Skeletal muscle satellite cell (primary cell): ENCODE data around the gene GPR132.
A peak's percentile ranks its signal among the peaks of the same experiment; 100 is the strongest.
"Not testable (repeated sequence)": the region's sequence is repeated elsewhere in the genome, so short reads cannot be mapped to it uniquely, and the experiment has no call there.

Experiments used
- H3K27me3 ChIP-seq: 2 replicates; pipeline ENCODE4 v1.7.0; 2013; ENCODE audit warnings: low read length; ENCODE audit not compliant: control insufficient read depth, insufficient read depth
- H3K36me3 ChIP-seq: 2 replicates; pipeline ENCODE4 v1.7.0; 2013; ENCODE audit warnings: mild to moderate bottlenecking, control low read depth, low read length; ENCODE audit not compliant: insufficient read depth
- H3K4me1 ChIP-seq: 2 replicates; pipeline ENCODE4 v1.7.0; 2013; ENCODE audit warnings: low read length; ENCODE audit not compliant: control insufficient read depth, insufficient read depth
- H3K4me2 ChIP-seq: 2 replicates; pipeline ENCODE4 v1.7.0; 2013; ENCODE audit warnings: mild to moderate bottlenecking, low read length
- H3K4me3 ChIP-seq: 2 replicates; pipeline ENCODE4 v1.7.0; 2013; ENCODE audit warnings: low read length
- H3K9ac ChIP-seq: 2 replicates; pipeline ENCODE4 v1.7.0; 2013; ENCODE audit warnings: mild to moderate bottlenecking, low read depth, low read length, moderate library complexity
- H3K9me3 ChIP-seq: replicated peaks from 2 replicates; pipeline ENCODE4 v1.7.0; 2013; ENCODE audit warnings: mild to moderate bottlenecking, control low read depth, low read length

GPR132 gene

DNA sequence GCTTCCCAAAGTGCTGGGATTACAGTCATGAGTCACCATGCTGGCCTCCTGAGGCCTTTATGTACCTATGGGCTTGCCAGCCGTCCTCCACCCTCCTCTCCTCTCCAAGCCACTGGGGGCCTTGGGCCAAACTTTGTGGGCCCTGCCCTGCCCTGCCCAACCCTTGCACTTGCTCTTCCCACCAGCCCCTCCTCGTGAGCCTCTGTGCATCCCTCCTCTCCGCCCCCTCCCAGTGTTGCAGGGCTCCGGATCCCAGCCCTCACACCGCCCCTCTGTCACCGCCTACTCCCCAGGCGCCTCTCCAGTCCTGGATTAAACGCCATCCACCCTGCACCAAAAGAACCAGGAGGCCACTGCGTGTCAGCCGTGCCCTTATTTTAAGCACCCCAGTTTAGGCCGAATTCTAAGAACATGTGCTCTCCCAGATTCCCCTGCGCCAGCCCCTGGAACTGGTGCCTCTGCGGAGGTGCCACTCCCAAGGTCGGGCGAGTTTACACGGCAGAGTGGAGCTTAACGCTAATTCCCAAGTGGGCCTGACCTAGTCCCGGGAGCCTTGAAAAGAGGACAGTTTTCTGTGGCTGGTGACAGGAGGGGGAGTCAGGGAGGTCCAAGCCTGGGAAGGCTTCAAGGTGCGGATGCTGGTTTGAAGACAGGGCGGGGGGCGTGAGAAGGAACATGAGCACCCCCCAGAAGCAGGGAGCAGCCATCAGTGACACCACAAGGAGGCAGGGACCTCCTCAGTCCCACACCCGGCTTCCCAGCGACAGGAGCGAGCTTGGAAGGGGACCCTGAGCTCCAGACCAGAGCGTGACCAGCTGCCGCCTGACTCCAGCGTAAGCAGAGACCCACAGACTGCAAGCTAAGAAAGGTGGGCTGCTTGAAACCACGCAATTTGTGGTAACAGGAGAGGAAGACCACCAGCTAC lies 23.1 kb downstream of the GPR132 start:
- peaks cover 6% of the 10 kb centered on the region for H3K27me3 ChIP-seq
- H3K4me1 ChIP-seq: peaks cover 3% of the 10 kb centered on the region
- no peaks in the 10 kb centered on the region for H3K36me3 ChIP-seq
- H3K4me3 ChIP-seq: no peak overlapping the region
- no peak overlapping the region for H3K4me2 ChIP-seq
- H3K9me3 ChIP-seq: no peaks in the 10 kb centered on the region
- no peak overlapping the region for H3K9ac ChIP-seq

DNA sequence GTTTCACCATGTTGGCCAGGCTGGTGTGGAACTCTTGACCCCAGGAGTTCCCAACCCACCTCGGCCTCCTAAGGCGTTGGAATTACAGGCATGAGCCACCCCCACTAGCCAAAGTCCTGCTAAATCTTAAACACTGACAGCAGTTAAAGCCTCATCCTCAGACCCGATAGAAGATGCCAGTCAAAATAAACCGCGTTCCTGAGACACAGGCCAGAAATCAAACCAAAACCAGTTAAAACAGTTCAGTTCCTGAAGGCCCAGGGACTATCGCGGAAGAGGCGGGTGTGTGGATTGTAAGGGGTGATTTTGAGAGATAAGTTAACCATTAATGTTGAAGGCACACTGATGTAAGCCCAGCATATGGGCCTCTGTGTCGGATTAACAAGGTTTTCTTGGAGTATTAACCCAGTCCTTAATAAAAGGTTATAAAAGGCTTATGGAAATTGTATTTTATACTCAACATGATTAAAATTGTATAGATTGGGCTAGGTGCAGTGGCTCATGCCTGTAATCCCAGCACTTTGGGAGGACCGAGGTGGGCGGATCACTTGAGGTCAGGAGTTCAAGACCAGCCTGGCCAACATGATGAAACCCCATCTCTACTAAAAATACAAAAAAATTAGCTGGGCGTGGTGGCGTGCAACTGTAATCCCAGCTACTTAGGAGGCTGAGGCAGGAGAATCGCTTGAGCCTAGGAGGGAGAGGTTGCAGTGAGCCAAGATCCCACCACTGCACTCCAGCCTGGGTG lies 25.6 kb downstream of the GPR132 start:
- no peak overlapping the region for H3K4me3 ChIP-seq
- H3K4me1 ChIP-seq: peaks cover 3% of the 10 kb centered on the region
- no peak overlapping the region for H3K9ac ChIP-seq
- no peaks in the 10 kb centered on the region for H3K9me3 ChIP-seq
- H3K36me3 ChIP-seq: no peaks in the 10 kb centered on the region
- no peak overlapping the region for H3K4me2 ChIP-seq
- peaks cover 6% of the 10 kb centered on the region for H3K27me3 ChIP-seq

DNA sequence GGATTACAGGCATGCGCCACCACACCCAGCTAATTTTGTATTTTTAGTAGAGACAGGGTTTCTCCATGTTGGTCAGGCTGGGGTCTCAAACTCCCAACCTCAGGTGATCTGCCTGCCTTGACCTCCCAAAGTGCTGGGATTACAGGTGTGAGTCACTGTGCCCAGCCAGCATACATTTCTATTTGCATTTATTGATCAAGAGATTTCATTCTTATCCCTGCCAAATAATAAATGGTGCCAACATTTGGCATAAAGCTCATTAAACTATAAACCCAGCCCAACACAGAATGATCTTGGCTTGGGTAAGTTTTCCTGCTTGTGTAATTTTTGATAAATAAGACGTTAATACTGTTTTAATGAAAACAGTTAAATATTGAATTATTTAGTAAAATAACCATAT lies 29.6 kb downstream of the GPR132 start:
- not testable (repeated sequence) for H3K36me3 ChIP-seq, H3K9ac ChIP-seq, H3K27me3 ChIP-seq, H3K4me2 ChIP-seq, H3K4me3 ChIP-seq, H3K9me3 ChIP-seq, H3K4me1 ChIP-seq

DNA sequence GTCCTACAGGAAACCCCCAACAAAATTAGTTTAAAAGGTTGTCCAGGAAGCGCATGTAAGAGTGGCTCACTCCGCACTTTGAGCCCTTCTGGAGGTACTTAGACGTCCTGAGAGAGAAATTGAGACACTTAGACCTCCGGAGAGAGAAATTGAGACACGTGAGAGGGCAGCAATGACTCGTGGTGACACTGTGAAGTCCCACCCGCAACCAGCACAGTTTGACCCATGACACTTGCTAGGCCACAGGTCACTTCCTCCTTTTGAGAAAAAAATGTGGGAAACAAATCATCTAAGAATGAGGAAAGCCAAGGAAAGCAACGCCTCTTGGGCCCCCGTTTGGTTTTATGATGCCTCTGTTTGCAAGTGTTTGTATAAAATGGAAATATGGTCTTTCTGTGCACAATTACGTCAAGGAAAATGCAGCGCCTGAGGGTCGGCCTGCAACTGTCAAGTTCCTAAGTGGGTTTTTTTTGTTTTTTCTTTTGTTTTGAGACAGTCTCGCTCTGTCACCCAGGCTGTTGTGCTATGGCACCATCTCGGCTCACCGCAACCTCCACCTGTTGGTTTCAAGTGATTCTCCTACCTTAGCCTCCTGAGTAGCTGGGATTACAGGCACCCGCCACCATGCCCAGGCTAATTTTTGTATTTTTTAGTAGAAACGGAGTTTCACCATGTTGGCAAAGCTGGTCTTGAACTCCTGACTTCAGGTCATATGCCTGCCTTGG lies 30.8 kb downstream of the GPR132 start:
- H3K9ac ChIP-seq: no peak overlapping the region
- H3K4me1 ChIP-seq: peaks cover 8% of the 10 kb centered on the region
- H3K27me3 ChIP-seq: no peaks in the 10 kb centered on the region
- H3K9me3 ChIP-seq: no peaks in the 10 kb centered on the region
- no peaks in the 10 kb centered on the region for H3K36me3 ChIP-seq
- no peak overlapping the region for H3K4me3 ChIP-seq
- no peak overlapping the region for H3K4me2 ChIP-seq

DNA sequence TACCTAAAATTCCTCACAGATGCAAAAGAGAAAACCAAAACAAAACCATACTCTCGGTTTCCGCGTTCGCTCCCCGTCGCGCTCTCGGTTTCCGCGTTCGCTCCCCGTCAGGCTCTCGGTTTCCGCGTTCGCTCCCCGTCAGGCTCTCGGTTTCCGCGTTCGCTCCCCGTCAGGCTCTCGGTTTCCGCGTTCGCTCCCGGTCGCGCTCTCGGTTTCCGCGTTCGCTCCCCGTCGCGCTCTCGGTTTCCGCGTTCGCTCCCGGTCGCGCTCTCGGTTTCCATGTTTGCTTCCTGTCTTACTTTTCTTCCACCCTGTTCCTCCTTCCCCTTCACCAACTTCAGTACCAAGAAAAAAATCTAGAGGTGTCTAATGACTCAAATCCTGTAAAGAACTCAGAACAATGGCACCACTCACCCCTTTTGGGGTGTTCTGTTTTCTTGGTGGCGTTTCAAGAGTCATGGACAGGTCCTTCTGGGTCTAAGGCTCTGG lies 31.8 kb downstream of the GPR132 start:
- Histone ChIP-seq H3K4me2 (peak overlapping the region; percentile 60), H3K4me3 (peak overlapping the region; percentile 64), H3K9ac (peak overlapping the region; percentile 58)
- not testable (repeated sequence) for H3K9me3 ChIP-seq, H3K4me1 ChIP-seq, H3K27me3 ChIP-seq, H3K36me3 ChIP-seq

DNA sequence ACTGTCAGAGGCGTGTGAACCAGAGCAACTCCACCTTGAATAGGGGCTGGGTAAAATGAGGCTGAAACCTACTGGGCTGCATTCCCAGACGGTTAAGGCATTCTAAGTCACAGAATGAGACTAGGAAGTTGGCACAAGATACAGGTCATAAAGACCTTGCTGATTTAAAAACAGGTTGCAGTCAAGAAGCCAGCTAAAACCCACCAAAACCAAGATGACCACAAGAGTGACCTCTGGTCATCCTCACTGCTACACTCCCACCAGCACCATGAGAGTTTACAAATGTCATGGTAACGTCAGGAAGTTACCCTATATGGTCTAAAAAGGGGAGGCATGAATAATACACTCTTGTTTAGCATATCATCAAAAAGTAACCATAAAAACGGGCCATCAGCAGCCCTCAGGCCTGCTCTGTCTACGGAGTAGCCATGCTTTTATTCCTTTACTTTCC lies 32.8 kb downstream of the GPR132 start:
- H3K4me2 ChIP-seq, H3K9me3 ChIP-seq, H3K4me3 ChIP-seq, H3K36me3 ChIP-seq, H3K27me3 ChIP-seq, H3K9ac ChIP-seq: not testable (repeated sequence)
- H3K4me1 ChIP-seq: peaks cover 19% of the 10 kb centered on the region

DNA sequence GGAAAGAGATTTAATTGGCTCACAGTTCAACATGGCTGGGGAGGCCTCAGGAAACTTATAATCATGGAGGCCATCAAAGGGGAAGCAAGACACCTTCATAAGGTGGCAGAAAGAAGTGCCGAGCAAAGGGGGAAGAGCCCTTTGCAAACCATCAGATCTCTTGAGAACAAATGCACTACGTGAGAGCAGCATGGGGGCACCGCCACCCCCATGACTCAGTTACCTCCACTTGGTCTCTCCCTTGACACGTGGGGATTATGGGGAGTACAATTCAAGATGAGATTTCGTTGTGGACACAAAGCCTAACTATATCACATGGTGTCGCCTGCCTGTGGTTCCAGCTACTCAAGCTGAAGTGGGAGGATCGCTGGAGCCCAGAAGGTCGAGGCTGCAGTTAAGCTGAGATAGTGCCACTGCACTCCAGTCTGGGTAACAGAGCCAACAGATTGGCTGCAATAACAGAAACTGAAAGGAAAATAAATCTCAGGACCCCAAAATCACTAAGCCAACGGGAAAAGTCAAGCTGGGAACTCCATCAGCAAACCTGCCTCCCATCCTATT lies 34.3 kb downstream of the GPR132 start:
- Histone ChIP-seq H3K4me1 (peaks cover 31% of the 10 kb centered on the region), H3K4me3 (no peak overlapping the region)

DNA sequence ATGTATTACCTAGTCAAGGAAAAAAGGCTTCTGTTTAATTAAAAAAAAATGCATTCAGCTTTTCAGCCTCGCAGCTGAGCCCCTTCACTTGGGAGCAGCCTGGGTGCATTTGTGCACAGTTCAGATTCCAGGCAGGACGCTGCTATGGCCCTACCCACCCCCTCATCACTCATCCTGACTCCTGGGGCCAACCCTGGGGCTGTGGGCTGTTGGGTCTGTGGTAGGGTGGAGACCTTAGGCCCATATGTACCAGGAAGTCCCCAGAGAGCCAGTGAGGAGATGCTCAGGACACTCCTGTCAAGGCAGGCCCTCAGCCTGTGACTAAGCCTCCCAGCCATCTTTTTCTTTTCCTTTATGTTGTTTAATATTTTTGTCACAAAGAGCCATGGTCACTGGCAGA lies 35.0 kb downstream of the GPR132 start:
- no peaks in the 10 kb centered on the region for H3K36me3 ChIP-seq
- no peak overlapping the region for H3K4me2 ChIP-seq
- no peaks in the 10 kb centered on the region for H3K9me3 ChIP-seq
- no peak overlapping the region for H3K9ac ChIP-seq
- peaks cover 39% of the 10 kb centered on the region for H3K4me1 ChIP-seq
- no peak overlapping the region for H3K4me3 ChIP-seq
- H3K27me3 ChIP-seq: no peaks in the 10 kb centered on the region

More for the DNA sequence above, 34.3 kb downstream of the GPR132 start:
- no peaks in the 10 kb centered on the region for H3K36me3 ChIP-seq
- no peaks in the 10 kb centered on the region for H3K9me3 ChIP-seq
- no peak overlapping the region for H3K9ac ChIP-seq
- H3K27me3 ChIP-seq: no peaks in the 10 kb centered on the region
- H3K4me2 ChIP-seq: no peak overlapping the region

DNA sequence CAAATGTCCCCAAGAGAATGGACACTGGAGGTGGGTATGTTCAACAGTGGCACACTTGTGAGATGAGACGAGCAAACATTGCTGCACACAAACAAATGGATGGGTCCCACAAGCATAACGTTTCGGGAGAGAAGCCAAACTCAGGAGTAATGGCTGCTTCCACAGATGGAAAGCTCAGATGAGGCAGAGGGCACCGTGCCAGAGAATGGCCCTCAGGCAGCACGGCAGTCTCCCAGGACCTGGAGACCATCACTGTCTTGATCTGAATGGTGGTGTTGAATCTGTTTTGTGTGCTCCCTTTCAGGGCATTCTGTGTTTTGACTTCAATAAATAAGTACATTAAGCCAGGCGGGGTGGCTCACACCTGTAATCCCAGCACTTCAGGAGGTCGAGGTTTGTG lies 35.8 kb downstream of the GPR132 start:
- Histone ChIP-seq H3K36me3 (no peaks in the 10 kb centered on the region), H3K4me3 (no peak overlapping the region), H3K27me3 (no peaks in the 10 kb centered on the region), H3K9me3 (no peaks in the 10 kb centered on the region), H3K4me2 (no peak overlapping the region), H3K9ac (no peak overlapping the region), H3K4me1 (peaks cover 45% of the 10 kb centered on the region)

DNA sequence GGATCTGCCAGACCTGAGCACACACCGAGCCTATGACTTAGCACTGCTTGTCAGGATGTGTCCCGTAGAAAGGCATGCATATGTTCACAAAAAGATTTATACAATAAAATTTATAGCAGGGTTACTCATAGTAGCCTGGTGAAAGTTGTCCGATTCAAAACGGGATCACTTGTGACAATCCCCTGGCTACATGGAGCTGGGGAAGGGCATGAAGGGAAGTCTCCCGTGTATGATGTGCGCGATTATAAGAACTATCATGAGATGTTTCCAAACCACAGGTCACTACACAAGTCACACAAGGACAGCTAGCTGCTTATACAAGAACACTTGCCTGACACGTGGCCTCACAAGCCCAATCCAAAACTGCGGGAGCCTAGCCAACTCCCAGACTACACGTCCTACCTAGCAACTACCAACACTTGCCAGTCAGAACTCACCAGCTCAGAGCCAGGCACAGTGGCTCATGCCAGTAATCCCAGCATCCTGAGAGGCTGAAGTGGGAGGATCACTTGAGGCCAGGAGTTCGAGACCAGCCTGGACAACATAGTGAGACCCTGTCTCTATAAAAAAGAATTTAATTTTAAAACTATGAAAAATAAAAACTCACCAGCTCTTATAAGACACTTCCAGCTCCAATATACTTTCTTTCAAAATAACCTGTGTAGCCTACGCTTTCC lies 36.8 kb downstream of the GPR132 start:
- H3K4me1 ChIP-seq: peaks cover 56% of the 10 kb centered on the region
- no peaks in the 10 kb centered on the region for H3K9me3 ChIP-seq
- peak overlapping the region; percentile 9 for H3K4me2 ChIP-seq
- no peaks in the 10 kb centered on the region for H3K36me3 ChIP-seq
- peak overlapping the region; percentile 23 for H3K9ac ChIP-seq
- no peak overlapping the region for H3K4me3 ChIP-seq
- H3K27me3 ChIP-seq: no peaks in the 10 kb centered on the region
